OCI-LY7 (cell line): ENCODE data around the gene SORCS3. TPM values are rescaled to one million over a fixed set of nuclear protein-coding genes. Genes with fewer than 3 reads are reported as not detected.

ENCODE experiments used
- BruUV-seq: library from RNA; stranded (reverse); fragments of 400-500 nt; replicated peaks from 2 replicates; lab custom pipeline; 2021; lab: Mats Ljungman, UMichigan
- CTCF ChIA-PET: fragments of 300-600 bp; sonication (Branson Sonifier 250); formaldehyde crosslinking; loops from one replicate; lab custom pipeline; 2022; ENCODE audit warnings: antibody characterized with exemption; ENCODE audit not compliant: unreplicated experiment; lab: Charles Lee
- POLR2A ChIA-PET: fragments of 300-600 bp; sonication (Branson Sonifier 250); formaldehyde crosslinking; loops from one replicate; lab custom pipeline; 2022; ENCODE audit warnings: antibody characterized with exemption; lab: Charles Lee
- DNase-seq: peaks from one replicate; pipeline ENCODE4 v3.0.0-alpha.2; 2015; ENCODE audit warnings: low spot score
- H2AFZ ChIP-seq: fragments of 200-600 bp; sonication (generic), shearing (Covaris generic); 2 replicates; pipeline ENCODE4 v1.6.1; 2014; ENCODE audit warnings: mild to moderate bottlenecking, antibody characterized with exemption, low read length, moderate library complexity
- H3K27ac ChIP-seq: fragments of 200-600 bp; sonication (generic); 2 replicates; pipeline ENCODE4 v1.5.1; 2014; ENCODE audit warnings: mixed run types, low read depth, mild to moderate bottlenecking, moderate library complexity, low read length, inconsistent platforms; ENCODE audit not compliant: poor library complexity, severe bottlenecking
- H3K36me3 ChIP-seq: fragments of 200-600 bp; sonication (generic); 2 replicates; pipeline ENCODE4 v1.6.1; 2014; ENCODE audit warnings: mild to moderate bottlenecking, antibody characterized with exemption, low read length, moderate library complexity, mixed read lengths; ENCODE audit not compliant: insufficient read depth
- H3K4me1 ChIP-seq: fragments of 200-600 bp; sonication (generic); 2 replicates; pipeline ENCODE4 v1.5.1; 2014; ENCODE audit warnings: mild to moderate bottlenecking, low read length; ENCODE audit not compliant: insufficient read depth, poor library complexity, severe bottlenecking
- H3K4me2 ChIP-seq: fragments of 200-600 bp; sonication (generic); 2 replicates; pipeline ENCODE4 v1.6.1; 2014; ENCODE audit warnings: mild to moderate bottlenecking, low read length
- H3K4me3 ChIP-seq: fragments of 200-600 bp; sonication (generic); 2 replicates; pipeline ENCODE4 v1.5.1; 2014; ENCODE audit warnings: mild to moderate bottlenecking, low read depth, low read length; ENCODE audit not compliant: poor library complexity, severe bottlenecking
- H3K79me2 ChIP-seq: fragments of 200-600 bp; sonication (generic); 2 replicates; pipeline ENCODE4 v1.6.1; 2016; ENCODE audit warnings: low read depth, mild to moderate bottlenecking, low read length, moderate library complexity, mixed read lengths; ENCODE audit not compliant: insufficient read depth
- H3K9me2 ChIP-seq: fragments of 200-600 bp; sonication (generic); 2 replicates; pipeline ENCODE4 v1.6.1; 2016; ENCODE audit warnings: mild to moderate bottlenecking, low read length, mixed read lengths; ENCODE audit not compliant: insufficient read depth
- H3K9me3 ChIP-seq: fragments of 200-600 bp; sonication (generic); 2 replicates; pipeline ENCODE4 v1.6.1; 2014; ENCODE audit warnings: mild to moderate bottlenecking, mixed run types, low read length, mixed read lengths
- H4K20me1 ChIP-seq: fragments of 200-600 bp; sonication (generic); 2 replicates; pipeline ENCODE4 v1.6.1; 2014; ENCODE audit warnings: mild to moderate bottlenecking, antibody characterized with exemption, low read length, moderate library complexity, mixed read lengths; ENCODE audit not compliant: insufficient read depth
- EZH2phosphoT487 ChIP-seq: fragments of 200-600 bp; sonication (generic); IDR thresholded peaks from 2 replicates; pipeline ENCODE4 v1.6.1; 2018; ENCODE audit warnings: low read depth, borderline replicate concordance, mild to moderate bottlenecking, mixed run types, antibody characterized with exemption, low read length, moderate library complexity, mixed read lengths
- intact Hi-C: fragments of 100-400 bp; cut with micrococcal nuclease; formaldehyde crosslinking; loops from one replicate; pipeline ENCODE4 v1.10.0; 2022; ENCODE audit not compliant: unreplicated experiment
- total RNA-seq, 2 experiments: library from RNA; depleted of rRNA in 1 of 2; stranded (reverse); fragments of >200 nt in 1 of 2; shearing (Covaris generic) in 1 of 2; gene quantifications; 2 replicates each; pipeline ENCODE4 v1.2.3, GENCODE V29; 2014 to 2022
- TF ChIP-seq, protein P1 (sequence below): fragments of 200-600 bp; sonication (generic); conservative IDR thresholded peaks from 2 replicates; pipeline ENCODE4 v1.5.1; 2014; ENCODE audit warnings: mild to moderate bottlenecking, antibody characterized with exemption, low read length, moderate library complexity, mixed read lengths

Gene SORCS3
- total RNA-seq, 2 experiments from 2014 or later, result not detected

DNA sequence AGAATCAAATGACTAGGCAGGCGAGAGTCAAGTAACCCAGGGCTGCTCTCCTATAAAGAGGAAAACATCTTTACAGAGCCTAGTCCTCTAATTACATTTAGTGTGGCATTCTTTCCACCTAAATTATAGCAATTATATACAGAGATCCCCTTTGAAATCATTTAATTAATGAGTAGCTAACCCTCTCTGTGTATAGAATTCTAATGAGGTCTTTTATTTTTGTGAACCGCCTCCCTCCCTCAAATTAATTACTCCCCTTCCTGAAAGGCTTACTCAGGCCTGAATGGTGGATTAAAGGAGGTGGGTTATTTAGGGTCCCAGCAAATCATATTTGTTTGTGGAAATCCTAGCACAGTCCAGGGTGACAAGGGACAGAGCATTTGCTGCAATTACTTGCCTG lies 551.8 kb downstream of the SORCS3 start:
- Histone ChIP-seq H3K36me3 (no peaks in the 10 kb centered on the region), H3K27ac (no peak overlapping the region), H2AFZ (no peak overlapping the region), H3K79me2 (no peaks in the 10 kb centered on the region), H3K9me3 (no peaks in the 10 kb centered on the region), H3K4me1 (no peaks in the 10 kb centered on the region), H3K4me3 (no peak overlapping the region), H3K4me2 (no peak overlapping the region), H3K9me2 (no peaks in the 10 kb centered on the region), H4K20me1 (no peaks in the 10 kb centered on the region)
- ChIA-PET POLR2A (no interaction called here), CTCF (no interaction called here)
- BruUV-seq, result no TSS peak
- no peak for DNase-seq
- intact Hi-C loops, result no loop called here
- TF ChIP-seq, protein P1, sequence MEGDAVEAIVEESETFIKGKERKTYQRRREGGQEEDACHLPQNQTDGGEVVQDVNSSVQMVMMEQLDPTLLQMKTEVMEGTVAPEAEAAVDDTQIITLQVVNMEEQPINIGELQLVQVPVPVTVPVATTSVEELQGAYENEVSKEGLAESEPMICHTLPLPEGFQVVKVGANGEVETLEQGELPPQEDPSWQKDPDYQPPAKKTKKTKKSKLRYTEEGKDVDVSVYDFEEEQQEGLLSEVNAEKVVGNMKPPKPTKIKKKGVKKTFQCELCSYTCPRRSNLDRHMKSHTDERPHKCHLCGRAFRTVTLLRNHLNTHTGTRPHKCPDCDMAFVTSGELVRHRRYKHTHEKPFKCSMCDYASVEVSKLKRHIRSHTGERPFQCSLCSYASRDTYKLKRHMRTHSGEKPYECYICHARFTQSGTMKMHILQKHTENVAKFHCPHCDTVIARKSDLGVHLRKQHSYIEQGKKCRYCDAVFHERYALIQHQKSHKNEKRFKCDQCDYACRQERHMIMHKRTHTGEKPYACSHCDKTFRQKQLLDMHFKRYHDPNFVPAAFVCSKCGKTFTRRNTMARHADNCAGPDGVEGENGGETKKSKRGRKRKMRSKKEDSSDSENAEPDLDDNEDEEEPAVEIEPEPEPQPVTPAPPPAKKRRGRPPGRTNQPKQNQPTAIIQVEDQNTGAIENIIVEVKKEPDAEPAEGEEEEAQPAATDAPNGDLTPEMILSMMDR, result no peak
- TF ChIP-seq EZH2phosphoT487, result no peak

DNA sequence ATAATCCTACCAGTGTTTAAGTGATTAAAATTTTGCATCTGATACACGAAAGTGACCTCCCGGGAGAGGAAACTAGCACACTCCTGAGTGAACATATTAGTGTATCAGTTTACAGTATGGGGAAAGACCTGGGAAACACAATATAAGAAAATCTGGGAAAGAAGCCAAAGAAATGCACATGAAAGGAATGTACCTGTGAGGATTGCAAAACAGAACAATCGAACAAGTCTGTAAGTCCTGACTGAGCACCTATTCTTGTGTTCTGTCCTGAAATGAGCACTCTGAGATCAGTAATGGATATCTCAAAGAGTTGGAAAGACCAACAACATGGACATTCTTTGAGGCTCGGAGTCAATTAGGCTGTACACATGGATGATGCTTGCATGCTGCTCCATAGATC lies 554.7 kb downstream of the SORCS3 start:
- Histone ChIP-seq H3K79me2 (no peaks in the 10 kb centered on the region), H4K20me1 (no peaks in the 10 kb centered on the region), H2AFZ (no peak overlapping the region), H3K9me3 (no peaks in the 10 kb centered on the region), H3K4me3 (no peak overlapping the region), H3K36me3 (no peaks in the 10 kb centered on the region), H3K4me1 (no peaks in the 10 kb centered on the region), H3K4me2 (no peak overlapping the region), H3K9me2 (no peaks in the 10 kb centered on the region), H3K27ac (no peak overlapping the region)
- intact Hi-C loops, result no loop called here
- TF ChIP-seq, protein P1, result no peak
- TF ChIP-seq EZH2phosphoT487, result no peak
- no peak for DNase-seq
- BruUV-seq, result no TSS peak
- POLR2A ChIA-PET, result no interaction called here
- CTCF ChIA-PET, result no interaction called here

DNA sequence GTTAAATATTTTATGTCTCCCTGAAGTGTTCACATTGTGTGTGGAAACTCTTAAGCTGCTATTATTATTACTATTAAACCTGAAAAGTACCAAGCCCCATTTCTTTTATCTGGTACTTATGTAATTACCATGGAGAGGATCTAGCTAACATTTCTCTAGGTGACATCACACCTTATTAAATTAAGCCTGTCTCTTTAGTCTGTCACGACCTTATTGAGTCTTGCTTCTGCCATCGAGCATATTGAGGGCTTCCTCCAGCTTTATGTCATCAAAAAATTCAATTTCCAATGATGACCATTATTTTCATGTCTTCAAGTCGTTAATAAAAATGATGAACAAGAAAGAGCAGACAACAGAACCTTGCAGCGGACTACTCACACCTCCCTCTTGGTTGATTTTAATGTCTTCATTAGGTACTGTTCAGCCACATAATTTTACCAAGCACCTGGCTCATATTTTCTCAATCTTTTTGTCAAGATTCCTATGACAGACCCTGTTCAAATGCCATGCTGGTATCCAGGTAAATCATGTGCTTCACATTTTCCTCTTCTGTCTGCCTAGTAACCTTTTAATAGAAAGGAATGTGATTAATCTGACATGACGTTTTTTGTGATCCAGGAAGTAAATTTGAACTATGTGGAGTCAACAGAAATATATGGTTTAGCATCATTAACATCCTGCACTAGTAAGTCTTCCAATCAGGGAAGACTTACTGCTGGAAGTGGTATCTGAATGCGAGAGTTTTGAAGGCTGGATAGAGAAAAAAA lies 556.7 kb downstream of the SORCS3 start:
- Histone ChIP-seq H3K4me3 (no peak overlapping the region), H2AFZ (no peak overlapping the region), H3K9me3 (no peaks in the 10 kb centered on the region), H4K20me1 (no peaks in the 10 kb centered on the region), H3K36me3 (no peaks in the 10 kb centered on the region), H3K27ac (no peak overlapping the region), H3K4me2 (no peak overlapping the region), H3K4me1 (no peaks in the 10 kb centered on the region), H3K79me2 (no peaks in the 10 kb centered on the region), H3K9me2 (no peaks in the 10 kb centered on the region)
- ChIA-PET POLR2A (no interaction called here), CTCF (no interaction called here)
- no TSS peak for BruUV-seq
- TF ChIP-seq EZH2phosphoT487, result no peak
- TF ChIP-seq, protein P1, result no peak
- DNase-seq, result no peak
- intact Hi-C loops, result no loop called here
